Bone marrow (tissue), 2 donors: Measurements from ENCODE around the gene INO80E.
"Not testable (repeated sequence)": the region's sequence is repeated elsewhere in the genome, so short reads cannot be mapped to it uniquely, and the experiment has no call there.

Experiments
- DNase-seq, 2 donors: peaks; one replicate each; lab custom pipeline; 2025; lab: John Stamatoyannopoulos, UW

The INO80E gene, protein sequence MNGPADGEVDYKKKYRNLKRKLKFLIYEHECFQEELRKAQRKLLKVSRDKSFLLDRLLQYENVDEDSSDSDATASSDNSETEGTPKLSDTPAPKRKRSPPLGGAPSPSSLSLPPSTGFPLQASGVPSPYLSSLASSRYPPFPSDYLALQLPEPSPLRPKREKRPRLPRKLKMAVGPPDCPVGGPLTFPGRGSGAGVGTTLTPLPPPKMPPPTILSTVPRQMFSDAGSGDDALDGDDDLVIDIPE

DNA sequence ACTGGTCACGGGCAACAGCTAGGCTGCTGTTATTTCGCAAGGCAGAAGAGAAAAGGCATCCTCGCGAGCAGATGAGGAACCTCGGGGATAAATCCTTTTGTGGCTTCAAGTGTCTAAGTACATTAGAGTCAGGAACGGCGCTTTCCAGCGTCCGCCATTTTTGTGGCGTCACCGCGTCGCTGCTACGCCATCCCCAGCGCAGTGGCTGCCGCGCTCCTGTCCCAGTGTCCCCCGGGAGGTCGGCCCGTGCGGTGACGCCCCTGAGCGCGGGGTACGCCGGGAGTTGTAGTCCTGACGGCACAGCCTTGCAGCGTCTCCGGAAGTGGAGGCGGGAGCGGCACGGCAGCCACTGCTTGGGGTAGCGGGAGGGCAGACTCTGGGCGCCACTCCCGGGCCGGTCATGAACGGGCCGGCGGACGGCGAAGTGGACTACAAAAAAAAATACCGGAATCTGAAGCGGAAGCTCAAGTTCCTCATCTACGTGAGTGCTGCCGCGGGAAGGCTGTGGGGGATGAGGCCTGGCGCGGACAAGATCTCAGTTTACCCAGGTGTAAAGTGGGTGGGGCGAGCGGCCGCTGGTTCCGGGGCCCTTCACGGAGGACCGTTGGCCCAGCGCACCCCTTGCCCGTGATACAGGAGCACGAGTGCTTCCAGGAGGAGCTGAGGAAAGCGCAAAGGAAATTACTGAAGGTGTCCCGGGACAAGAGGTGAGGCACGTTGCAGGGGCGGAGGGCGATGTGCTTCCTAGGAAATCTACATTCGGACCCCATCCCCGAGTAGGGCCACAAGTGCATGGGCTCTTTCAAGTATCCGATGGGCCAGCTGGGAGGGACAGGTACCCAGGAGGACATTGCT, at the start of gene INO80E:
INO80E (plus strand) TSS at position 331 of the 855 bp plus-strand sequence; CDS start at position 401, 70 bp downstream.
- peak; percentile 89 to 94 for DNase-seq

DNA sequence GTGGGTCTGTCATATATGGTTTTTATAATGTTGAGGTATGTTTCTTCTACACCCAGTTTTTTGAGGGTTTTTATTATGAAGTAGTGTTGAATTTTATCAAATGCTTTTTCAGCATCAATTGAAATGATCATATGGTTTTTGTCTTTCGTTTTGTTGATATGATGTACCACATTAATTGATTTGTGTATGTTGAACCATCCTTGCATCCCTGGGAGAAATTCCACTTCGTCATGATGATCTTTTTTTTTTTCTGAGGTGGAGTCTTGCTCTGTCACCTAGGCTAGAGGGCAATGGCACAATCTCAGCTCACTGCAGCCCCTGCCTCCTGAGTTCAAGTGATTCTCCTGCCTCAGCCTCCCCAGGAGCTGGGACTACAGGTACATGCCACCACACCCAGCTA, 48.1 kb upstream of the INO80E start:
- no peak for DNase-seq

DNA sequence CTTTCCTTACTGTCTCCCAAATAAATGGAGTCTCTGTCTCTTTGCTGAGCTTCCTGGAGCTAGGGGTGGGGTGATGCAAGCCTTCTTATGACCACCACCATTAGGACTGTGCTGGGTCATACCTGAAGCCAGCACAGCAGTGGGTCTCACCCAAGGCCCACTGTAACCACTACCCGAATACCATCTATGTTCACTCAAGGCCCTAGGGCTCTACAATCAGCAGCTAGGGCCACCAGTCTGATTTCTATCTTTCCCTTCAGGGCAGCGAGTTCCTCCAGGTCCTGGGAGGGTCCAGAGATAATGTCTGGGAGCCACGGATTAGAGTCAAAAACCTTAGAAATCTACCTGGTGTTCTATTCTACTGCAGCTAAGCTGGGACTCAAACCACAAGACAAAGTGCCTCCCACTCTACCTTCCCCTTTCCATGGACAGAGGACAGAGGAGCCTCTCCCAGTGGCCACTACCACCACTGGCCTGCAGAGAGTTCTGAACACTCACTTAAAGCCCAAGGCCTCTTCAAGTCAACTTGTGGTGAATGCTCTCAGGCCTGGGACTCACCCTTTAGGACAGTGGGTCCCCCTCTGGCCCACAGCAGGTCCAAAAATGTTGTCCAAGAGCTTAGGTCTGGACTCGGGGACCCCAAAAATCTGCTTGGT, 45.1 kb upstream of the INO80E start:
- DNase-seq = no peak

DNA sequence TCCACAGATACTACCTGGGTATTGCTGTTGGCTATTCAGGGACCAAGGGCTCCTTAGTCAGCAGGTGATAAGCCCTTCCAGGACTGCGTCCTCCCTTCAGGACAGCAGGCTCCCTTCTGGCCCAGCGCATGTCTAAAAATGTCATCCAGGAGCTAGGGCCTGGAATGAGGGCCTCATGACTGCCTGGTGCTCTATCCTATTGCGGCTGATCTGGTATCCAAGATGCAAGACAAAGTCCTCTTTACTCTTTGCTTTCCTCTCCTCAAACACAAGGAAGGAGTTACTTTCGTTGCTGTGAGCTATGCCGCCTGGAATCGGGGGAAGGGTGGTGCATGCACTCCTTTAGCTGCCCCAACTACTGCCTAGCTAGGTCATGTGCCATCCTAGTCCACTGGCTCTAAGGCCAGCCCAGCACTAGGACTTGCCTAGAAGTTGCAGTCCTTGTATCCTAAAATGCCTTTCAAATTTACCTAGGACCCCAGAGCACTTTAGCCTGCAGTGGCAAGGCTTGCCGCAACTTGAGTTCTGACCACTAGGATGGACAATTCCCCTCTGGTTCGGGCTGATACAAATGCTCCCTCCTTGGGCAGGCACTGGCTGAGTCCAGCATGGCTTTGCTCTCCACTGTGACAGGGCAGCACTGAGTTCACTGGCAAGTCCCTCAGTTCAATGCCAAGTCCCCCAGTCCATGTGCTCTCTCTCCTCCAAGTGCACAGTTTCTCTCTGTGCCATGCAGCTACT, 44.2 kb upstream of the INO80E start:
- DNase-seq = no peak

DNA sequence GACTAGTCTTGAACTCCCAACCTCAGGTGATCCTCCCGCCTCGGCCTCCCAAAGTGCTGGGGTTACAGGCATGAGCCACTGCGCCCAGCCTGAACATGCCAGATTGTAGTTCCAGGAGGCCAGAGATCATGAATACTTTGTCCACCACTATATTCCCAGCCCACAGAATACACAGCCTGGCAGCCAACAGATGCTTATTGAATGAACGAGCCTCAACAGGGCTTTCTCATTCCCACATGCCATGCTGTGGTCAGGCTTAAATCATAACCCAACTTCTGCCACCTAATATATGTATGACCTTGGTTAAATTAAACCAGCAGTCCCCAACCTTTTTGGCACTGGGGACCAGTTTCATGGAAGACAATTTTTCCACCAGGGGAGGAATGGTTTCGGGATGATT, 37.3 kb upstream of the INO80E start:
- no peak for DNase-seq

DNA sequence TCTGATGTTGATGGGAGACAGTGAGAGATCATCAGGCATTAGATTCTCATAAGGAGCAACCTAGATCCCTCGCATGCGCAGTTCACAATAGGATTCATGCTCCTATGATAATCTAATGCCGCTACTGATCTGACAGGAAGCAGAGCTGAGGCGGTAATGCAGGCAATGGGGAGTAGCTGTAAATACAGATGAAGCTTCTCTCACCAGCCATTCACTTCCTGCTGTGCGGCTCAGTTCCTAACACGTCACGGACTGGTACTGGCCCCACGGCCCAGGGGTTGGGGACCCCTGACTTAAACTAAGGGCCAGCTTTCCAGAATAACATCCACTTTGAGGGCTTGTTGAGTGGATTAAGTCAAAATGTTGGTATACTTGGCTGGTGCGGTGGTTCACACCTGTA, 36.7 kb upstream of the INO80E start:
- no peak for DNase-seq

DNA sequence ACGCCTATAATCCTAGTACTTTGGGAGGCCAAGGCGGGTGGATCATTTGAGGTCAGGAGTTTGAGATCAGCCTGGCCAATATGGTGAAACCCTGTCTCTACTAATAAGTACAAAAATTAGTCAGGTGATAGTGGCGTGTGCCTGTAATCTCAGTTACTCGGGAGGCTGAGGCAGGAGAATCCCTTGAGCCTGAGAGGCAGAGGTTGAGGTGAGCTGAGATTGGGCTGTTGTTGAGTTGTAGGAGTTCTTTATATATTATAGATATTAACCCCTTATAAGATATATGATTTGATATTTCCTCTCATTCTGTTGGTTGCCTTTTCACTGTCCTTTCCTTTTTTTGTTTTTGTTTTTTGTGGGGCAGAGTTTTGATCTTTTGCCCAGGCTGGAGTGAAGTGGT, 36.2 kb upstream of the INO80E start:
- not testable (repeated sequence) for DNase-seq

DNA sequence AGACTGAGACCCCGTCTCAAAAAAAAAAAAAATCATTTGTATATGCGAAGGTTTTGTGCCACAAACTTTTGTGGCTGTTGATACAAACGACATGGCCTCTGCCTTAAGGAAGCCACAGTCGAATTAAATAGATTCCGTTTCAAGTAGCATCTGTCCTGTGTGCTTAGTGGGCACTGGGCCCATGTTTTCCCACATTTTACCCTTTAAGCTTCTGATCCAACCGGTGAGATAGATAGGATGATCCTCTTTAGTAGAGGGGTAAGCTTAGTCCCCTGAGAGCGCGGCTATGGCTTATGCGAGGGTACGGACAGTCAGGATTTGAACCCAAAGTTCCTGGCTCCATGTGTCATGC, 34.9 kb upstream of the INO80E start:
- no peak for DNase-seq

DNA sequence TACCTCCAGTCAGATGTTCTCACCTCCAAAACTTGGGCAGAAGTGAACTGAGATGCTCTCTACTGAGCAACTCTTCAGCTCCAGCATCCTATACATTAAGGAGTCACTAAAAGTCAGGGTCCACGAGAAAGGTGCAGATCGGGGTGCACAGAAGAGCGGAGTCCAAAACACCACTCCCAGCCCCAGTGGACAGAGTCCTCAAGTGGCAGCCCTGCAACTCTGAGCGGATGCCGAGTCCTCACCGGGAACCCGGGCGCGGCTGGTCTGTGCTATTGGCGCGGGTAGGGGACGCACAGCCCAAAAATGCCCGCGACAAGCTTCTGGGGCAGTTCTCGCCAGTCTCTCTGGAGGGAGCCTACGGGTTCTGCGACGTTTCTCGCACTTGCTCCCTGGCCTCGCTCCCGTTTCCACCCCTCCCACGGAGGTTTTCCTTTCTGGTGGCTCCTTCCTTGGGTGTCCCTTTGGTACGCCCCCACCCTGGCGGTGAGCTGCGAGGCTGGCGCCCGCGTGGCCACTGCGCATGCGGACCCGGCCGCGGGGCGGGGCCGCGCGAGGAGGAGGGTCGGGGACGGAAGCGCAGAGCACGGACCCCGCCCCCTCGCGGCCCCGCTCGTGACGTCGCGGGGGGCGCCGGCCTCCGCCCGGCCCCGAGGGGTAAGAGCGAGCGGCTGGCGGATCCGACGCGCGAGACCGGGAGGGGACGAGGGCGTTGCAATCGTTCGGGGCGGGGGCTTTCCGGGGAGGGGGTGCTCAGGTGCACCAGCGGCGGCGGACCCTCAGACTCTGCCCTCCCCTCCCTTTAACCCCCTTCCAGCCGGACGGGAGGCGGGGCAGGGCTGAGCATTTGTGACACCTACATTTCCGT, 34.3 kb upstream of the INO80E start, which contains the start of gene TMEM219:
TMEM219 (plus strand) TSS at position 601 of the 865 bp plus-strand sequence. CDS start 1,065 bp downstream, outside the sequence.
- peak; percentile 83 to 86 for DNase-seq

DNA sequence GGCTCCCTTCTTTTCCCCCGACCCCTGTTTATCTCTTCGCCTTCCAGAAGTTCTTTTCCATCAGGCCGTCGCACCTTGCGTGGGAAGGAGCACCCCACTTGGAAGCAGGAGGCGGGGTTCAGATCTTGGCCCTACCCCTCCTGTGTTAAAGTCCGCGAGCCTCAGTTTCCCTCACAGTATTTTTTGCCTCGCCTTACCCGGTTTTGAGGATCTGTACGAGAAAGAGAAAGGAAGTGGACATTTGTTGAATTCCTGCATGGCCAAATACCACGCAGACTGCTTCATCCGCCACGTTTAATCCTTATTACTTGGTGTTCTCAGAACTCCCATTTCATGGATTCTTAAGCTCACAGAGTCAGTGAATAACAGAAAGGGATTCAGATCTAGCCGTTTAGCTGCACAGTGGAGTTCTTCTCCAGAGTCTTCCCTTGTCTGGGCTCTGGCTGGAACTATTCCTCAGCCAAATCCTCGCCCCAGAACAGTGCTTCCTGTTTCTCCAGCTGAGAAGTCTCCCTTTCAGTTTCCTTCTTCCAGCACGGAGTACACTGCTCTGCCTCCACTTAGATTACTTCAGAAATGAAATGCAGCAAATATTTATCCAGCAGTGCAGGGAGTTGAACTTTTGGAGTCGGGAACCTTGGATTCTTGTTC, 33.6 kb upstream of the INO80E start:
- DNase-seq = peak; percentile 24 to 26

DNA sequence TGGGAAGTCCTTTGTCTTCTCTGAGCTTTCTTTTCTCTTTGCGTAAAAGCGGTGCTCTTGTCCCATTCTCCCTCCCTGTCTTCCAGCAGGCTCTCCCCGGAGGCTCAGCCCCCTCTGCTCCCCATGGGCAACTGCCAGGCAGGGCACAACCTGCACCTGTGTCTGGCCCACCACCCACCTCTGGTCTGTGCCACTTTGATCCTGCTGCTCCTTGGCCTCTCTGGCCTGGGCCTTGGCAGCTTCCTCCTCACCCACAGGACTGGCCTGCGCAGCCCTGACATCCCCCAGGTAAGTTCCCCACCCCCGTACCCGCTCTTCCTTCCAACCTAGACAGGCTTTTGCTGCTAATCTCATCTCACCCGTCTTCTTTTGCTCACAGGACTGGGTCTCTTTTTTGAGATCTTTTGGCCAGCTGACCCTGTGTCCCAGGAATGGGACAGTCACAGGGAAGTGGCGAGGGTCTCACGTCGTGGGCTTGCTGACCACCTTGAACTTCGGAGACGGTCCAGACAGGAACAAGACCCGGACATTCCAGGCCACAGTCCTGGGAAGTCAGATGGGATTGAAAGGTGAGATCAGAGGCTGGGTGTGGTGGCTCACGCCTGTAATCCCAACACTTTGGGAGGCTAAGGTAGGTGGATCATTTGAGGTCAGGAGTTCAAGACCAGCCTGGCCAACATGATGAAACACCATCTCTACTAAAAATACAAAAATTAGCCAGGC, 32.9 kb upstream of the INO80E start:
- no peak for DNase-seq

DNA sequence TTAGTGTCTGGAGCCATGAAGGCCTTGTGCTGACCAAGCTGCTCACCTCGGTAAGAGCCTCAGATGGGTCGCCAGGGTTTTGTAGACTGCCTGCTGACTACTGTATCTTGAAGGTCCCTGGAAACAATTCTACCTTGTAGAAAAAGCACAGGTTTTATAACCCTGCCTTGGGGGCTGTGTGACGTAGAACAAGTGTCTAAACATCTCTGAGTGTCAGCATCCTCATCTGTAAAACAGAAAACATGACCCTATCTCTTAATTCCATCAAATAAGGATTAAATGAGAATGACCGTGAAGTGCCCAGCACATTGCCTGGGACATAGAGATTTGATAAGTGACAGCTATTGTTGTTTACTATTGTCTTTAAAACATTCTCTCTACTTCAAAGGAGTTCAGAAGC, 27.8 kb upstream of the INO80E start:
- DNase-seq = no peak

DNA sequence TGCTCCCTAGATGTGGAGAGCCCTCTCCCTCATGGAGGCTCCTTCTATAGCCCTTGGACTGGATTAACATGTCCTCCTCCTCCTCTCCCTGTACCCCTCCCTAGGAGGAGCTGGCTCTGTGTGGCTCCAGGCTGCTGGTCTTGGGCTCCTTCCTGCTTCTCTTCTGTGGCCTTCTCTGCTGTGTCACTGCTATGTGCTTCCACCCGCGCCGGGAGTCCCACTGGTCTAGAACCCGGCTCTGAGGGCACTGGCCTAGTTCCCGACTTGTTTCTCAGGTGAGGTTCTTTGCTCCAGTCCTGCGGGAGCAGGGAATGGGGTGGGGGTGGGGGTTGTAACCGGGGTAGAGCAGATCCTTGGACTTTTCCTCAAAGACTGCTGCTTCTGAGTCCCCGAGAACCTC, 24.7 kb upstream of the INO80E start:
- no peak for DNase-seq

DNA sequence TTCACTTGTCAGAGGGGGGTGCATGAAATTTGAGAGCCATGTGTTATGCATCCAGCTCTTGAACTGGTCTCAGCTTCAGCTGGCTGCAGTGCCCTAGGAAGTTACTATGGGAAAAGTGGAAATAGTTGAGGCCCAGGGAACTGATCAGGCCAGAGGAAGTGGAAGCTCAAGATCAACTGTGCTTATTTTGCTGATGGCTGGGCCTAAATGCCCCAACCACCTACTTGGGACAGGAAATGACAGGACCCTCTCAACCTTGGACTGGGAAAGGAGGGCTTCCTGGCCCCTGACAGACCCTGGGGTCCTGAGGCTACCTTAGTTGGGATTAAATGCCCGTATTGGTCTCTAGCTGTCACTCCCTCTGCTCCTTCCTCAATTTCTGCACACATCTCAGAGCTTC, 23.5 kb upstream of the INO80E start:
- no peak for DNase-seq

DNA sequence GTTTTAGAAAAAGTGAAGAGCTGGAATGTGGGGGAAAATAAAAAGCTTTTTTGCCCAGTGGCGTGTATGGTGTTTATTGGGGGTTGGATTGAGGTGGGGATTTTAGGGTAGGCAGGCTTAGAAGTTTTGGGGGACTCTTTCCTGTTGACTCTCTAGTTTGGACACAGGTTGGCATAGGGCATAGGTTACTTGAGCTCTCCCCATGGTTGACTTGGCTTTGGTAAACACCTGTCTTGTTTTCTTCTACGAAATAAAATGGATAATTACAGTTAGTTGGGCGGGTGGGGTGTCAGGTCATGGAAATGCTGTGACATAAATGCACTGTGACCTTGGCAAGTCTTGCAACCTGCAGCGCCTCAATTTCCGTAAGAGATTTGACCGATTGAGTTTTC, 23.1 kb upstream of the INO80E start:
- no peak for DNase-seq

DNA sequence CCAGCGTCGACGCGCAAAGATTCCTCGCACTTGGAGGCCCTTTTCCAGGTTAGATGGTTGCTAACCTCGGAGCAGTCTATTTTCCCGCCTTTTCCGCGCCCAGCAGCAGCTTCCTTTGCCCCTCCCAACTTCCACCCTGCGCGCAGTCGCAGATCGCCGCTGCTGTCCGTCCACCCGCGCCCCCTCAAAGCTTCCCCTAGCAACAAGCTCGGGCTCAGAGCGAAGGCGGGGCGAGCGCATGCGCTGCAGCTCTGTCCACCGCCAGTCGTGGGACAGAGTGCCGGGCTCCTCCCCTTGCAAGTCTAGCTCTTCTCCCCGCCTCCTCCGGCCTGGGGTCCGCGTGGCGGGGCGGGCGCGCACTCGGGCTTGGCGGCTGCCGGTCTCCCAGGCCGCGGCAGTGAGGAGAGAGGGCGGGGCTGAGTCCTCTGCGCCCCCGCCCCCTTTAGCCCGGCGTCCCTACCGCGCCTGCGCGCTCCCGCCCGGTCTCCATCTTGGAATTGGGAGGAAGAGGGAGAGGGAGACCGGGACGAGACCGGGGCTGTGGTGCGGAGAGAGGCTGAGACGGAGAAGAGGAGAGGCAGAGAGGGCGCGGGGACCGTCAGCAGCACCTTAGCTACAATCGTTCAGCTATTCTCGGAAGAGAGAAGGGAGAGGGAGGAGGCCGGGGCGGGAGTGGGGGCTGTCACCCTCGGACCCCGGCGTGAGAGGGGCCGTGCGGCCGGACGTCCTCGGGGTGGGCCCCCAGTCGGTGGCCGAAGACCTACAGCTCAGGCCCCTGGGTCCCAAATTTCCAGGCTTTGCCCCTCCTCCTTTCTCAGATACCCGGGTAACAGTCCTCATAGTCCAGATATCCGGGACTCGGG, 22.4 kb upstream of the INO80E start, which contains the start of gene TAOK2:
TAOK2 (plus strand) TSS at position 485 of the 863 bp plus-strand sequence. CDS start 3,905 bp downstream, outside the sequence.
- peak; percentile 97 to 99 for DNase-seq

DNA sequence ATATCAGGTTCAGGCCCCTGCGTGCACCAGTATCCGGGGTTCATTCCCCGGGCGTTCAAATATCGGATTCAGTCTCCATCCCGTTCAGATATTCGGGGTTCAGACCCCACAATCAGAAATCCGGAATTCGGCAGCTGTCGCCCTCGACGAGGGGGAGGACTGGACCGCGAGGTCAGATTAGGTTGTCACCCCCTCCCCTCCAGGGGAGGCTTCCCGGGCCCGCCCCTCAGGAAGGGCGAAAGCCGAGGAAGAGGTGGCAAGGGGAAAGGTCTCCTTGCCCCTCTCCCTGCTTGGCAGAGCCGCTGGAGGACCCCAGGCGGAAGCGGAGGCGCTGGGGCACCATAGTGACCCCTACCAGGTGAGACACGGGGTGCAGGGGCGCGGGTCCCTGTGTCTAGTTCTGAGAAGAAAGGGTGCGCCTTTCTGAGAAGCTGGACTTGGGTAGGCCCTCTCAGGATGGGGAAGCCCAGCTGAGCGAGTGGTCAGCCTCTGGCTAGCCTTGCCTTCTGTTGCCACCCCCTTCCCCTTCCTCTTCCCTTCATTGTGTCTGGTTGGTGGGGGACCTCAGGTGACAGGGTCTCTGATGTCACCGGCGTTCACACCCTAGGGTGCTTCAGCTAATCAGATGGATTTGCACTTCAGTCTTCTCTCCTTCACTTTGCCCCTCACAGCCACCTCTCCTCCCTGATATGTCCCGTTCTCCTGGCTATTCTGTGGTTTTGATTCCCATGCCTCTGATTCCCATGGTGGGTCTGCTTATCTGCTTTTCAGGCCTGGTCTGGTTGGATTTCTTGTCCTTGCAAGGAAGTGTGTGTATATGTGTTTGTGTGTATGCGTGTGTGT, 21.5 kb upstream of the INO80E start:
- DNase-seq = no peak

DNA sequence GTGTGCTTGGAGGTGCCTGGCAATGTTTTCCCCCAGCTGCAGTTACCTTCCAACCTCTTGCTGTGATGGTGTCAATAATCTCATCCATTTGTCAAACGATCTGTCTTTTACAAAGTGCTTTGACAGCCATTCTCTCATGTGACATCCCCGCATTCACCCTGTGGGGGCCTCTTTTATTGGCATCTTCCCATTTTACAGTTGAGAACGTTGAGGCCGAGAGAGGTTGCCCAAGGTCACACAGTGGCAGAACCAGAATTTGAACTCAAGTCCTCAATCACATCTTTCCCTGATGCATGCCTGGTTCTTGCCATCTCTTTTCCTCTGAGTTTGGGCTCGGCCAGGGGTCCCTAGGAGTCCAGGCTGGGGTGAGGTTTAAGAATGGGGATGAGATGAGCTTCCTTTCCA, 20.9 kb upstream of the INO80E start:
- DNase-seq = no peak
